Endodermal cell (in vitro differentiated cells): Measurements from ENCODE around the gene SCIN. TPM values are rescaled to one million over a fixed set of nuclear protein-coding genes. Genes with fewer than 3 reads are reported as not detected.

ENCODE experiments used
- DNase-seq: peaks from one replicate; pipeline ENCODE4 v3.0.0-alpha.2; 2017
- H3K27ac ChIP-seq: 2 replicates; pipeline ENCODE4 v1.5.1; 2013; ENCODE audit warnings: mild to moderate bottlenecking, low read depth, low read length, moderate library complexity
- H3K27me3 ChIP-seq: 2 replicates; pipeline ENCODE4 v1.6.1; 2013; ENCODE audit warnings: mild to moderate bottlenecking, low read length, moderate library complexity; ENCODE audit not compliant: insufficient read depth, control insufficient read depth, poor library complexity, severe bottlenecking
- H3K36me3 ChIP-seq: 2 replicates; pipeline ENCODE4 v1.7.0; 2013; ENCODE audit warnings: mild to moderate bottlenecking, low read length, moderate library complexity; ENCODE audit not compliant: control insufficient read depth, insufficient read depth
- H3K4me1 ChIP-seq: one replicate; pipeline ENCODE4 v1.7.0; 2013; ENCODE audit warnings: low read length; ENCODE audit not compliant: control insufficient read depth, insufficient read depth
- H3K4me3 ChIP-seq: 2 replicates; pipeline ENCODE4 v1.5.1; 2013; ENCODE audit warnings: mild to moderate bottlenecking, low read length, moderate library complexity
- H3K9ac ChIP-seq: 2 replicates; pipeline ENCODE4 v1.6.1; 2013; ENCODE audit warnings: mild to moderate bottlenecking, low read length, moderate library complexity; ENCODE audit not compliant: poor library complexity, severe bottlenecking; ENCODE audit errors: extremely low read depth
- H3K9me3 ChIP-seq: 2 replicates; pipeline ENCODE4 v1.6.1; 2013; ENCODE audit warnings: mild to moderate bottlenecking, low read length, moderate library complexity; ENCODE audit not compliant: control insufficient read depth
- H3K27ac Mint-ChIP-seq: 2 replicates; pipeline ENCODE4 v1.8.0; 2020; ENCODE audit warnings: mixed read lengths
- H3K27me3 Mint-ChIP-seq: 2 replicates; pipeline ENCODE4 v1.8.0; 2021; ENCODE audit warnings: mild to moderate bottlenecking, mixed read lengths; ENCODE audit not compliant: insufficient read depth
- H3K36me3 Mint-ChIP-seq: 2 replicates; pipeline ENCODE4 v1.8.0; 2020; ENCODE audit warnings: low read depth, mixed read lengths
- H3K4me1 Mint-ChIP-seq: 2 replicates; pipeline ENCODE4 v1.8.0; 2020; ENCODE audit warnings: mixed read lengths
- H3K4me3 Mint-ChIP-seq: 2 replicates; pipeline ENCODE4 v1.8.0; 2020; ENCODE audit warnings: mild to moderate bottlenecking, moderate library complexity, mixed read lengths
- H3K9me3 Mint-ChIP-seq: 2 replicates; pipeline ENCODE4 v1.8.0; 2020; ENCODE audit warnings: mild to moderate bottlenecking, mixed read lengths
- CTCF ChIP-seq: fragments of 200-600 bp; sonication (generic); conservative IDR thresholded peaks from 2 replicates; pipeline ENCODE4 v1.5.0; 2021; ENCODE audit warnings: antibody characterized with exemption, mild to moderate bottlenecking
- total RNA-seq, 2 donors: library from RNA; stranded (reverse); fragmentation: NEBNext Ultra II Directional in 1 of 2; extraction: Animal tissue kit (Norgen Biotek cat#: 25700) in 1 of 2; gene quantifications; 2 replicates in 1 of 2; 3 replicates in 1 of 2; pipeline ENCODE4 v1.2.1, GENCODE V29; 2021

Gene SCIN
- total RNA-seq, 2 donors from 2014 or later: 0.15 TPM; not detected in 1

DNA sequence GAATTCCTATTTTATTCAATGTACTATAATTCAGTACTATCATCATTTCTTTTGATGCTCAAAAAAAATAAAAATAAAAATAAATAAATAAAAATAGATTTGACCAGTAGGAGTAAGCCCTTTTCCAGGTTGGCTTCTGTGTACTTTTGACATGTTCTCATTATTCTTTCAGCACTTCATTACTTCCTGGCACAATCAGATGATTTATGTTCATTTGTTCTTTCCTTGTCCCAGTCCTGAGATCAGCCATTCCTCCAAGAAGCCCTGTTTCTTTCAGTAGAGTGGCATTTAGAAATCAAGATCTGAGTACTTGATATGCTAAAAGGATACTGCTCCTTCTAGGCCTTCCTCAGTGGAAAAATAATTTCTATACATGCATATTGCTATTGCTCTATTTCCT is 137.8 kb downstream of the SCIN start:
- Mint-ChIP-seq H3K27ac (no peak overlapping the region), H3K9me3 (peaks cover 2% of the 10 kb centered on the region), H3K4me1 (no peaks in the 10 kb centered on the region), H3K4me3 (no peak overlapping the region), H3K27me3 (no peaks in the 10 kb centered on the region), H3K36me3 (no peaks in the 10 kb centered on the region)
- DNase-seq: no peak
- Histone ChIP-seq H3K9me3 (no peaks in the 10 kb centered on the region), H3K36me3 (no peaks in the 10 kb centered on the region), H3K9ac (no peak overlapping the region), H3K27me3 (no peaks in the 10 kb centered on the region), H3K4me3 (no peak overlapping the region), H3K27ac (no peak overlapping the region), H3K4me1 (no peaks in the 10 kb centered on the region)
- TF ChIP-seq CTCF: no peak

Other genes starting within 250 kb of the SCIN start
- gene VWDE, start 166.9 kb upstream of the SCIN start, total RNA-seq: 10 to 100 TPM; 11.8 to 12.1 TPM
- 10 to 100 TPM; 19.1 to 26.4 TPM for gene ARL4A, start 116.9 kb downstream of the SCIN start, total RNA-seq